ENCODE measurements around the gene RPS15A. TPM values are rescaled to one million over a fixed set of nuclear protein-coding genes. Genes with fewer than 3 reads are reported as not detected.

Gene RPS15A
- total and polyA plus RNA-seq, 2 experiments from 2014 or later, result 588 to 2,370 TPM

GRCh38 chr16:18804540-18804939, 14.4 kb upstream of the RPS15A start:
- Histone ChIP-seq H2AFZ (no peak overlapping the region), H3K27me3 (no peaks in the 10 kb centered on the region), H3K79me2 (peaks cover 13% of the 10 kb centered on the region), H3K9me2 (replicated peaks; ENCODE audit: insufficient read depth) (no peaks in the 10 kb centered on the region), H3K4me2 (no peak overlapping the region), H3K36me3 (replicated peaks; ENCODE audit: insufficient read depth, low read depth) (no peaks in the 10 kb centered on the region), H4K20me1 (ENCODE audit: insufficient read depth, poor library complexity, severe bottlenecking) (peaks cover 10% of the 10 kb centered on the region), H3K4me1 (ENCODE audit: insufficient read depth) (peaks cover 7% of the 10 kb centered on the region), H3K27ac (no peak overlapping the region), H3K4me3 (no peak overlapping the region), H3K9me3 (ENCODE audit: low read depth) (no peaks in the 10 kb centered on the region)
- TF ChIP-seq EZH2phosphoT487 (IDR thresholded peaks at IDR 0.05; ENCODE audit: low read depth, severe bottlenecking, unreplicated experiment) (no peak), EZH2 (IDR thresholded peaks at IDR 0.05; ENCODE audit: borderline replicate concordance) (no peak)
- TF ChIP-seq, protein P1, sequence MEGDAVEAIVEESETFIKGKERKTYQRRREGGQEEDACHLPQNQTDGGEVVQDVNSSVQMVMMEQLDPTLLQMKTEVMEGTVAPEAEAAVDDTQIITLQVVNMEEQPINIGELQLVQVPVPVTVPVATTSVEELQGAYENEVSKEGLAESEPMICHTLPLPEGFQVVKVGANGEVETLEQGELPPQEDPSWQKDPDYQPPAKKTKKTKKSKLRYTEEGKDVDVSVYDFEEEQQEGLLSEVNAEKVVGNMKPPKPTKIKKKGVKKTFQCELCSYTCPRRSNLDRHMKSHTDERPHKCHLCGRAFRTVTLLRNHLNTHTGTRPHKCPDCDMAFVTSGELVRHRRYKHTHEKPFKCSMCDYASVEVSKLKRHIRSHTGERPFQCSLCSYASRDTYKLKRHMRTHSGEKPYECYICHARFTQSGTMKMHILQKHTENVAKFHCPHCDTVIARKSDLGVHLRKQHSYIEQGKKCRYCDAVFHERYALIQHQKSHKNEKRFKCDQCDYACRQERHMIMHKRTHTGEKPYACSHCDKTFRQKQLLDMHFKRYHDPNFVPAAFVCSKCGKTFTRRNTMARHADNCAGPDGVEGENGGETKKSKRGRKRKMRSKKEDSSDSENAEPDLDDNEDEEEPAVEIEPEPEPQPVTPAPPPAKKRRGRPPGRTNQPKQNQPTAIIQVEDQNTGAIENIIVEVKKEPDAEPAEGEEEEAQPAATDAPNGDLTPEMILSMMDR (IDR thresholded peaks at IDR 0.05; ENCODE audit: poor library complexity), result no peak
- DNase-seq (ENCODE audit: low spot score), result no peak
- 54% methylated on average over 3 of the region's 3 CpGs for WGBS (ENCODE audit: low lambda C conversion rate, missing lambda C conversion rate)

DNA sequence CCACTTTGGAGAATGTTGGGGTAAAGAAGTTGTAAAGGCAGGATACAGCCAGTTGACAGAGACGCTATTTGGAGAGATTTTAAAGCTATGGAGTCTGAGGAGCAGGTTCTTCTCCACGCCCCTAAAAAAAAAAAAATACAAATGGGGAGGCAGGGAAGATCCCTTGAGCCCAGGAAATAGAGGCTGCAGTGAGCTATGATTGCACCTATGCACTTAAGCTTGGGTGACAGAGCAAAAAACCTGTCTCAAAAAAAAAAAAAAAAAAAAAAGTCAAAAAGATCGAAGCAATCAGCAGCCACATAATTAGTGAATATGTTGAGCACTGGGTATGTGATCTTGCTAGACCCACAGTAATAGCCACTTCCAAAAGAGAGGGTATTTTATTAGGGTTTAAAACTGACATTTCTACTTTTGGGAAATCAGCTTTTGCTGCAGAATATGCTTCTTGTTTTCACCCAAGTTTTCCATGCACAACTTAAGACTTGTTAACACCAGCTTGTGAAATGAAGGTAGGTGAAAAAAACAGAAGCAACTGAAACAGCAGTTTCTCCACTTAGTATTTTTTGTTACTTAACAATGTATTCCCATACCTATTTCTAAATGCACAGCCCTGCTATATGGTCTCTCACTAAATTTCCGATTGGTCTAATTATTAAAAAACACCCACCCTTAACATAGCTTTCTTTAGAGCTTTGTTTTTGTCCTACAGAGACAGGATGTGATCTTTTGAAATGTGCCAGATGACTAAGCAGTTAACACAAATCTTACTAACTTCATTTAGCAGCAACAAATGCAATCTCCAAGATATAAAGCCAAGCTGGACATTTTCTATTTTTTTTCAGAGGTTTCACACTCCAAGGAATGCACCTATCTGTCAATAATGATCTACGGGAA, 13.7 kb upstream of the RPS15A start:
- Histone ChIP-seq H3K4me3 (no peak overlapping the region), H2AFZ (no peak overlapping the region), H4K20me1 (ENCODE audit: insufficient read depth, poor library complexity, severe bottlenecking) (peaks cover 14% of the 10 kb centered on the region), H3K4me1 (ENCODE audit: insufficient read depth) (peaks cover 13% of the 10 kb centered on the region), H3K9me3 (ENCODE audit: low read depth) (no peaks in the 10 kb centered on the region), H3K36me3 (replicated peaks; ENCODE audit: insufficient read depth, low read depth) (no peaks in the 10 kb centered on the region), H3K79me2 (peaks cover 20% of the 10 kb centered on the region), H3K27me3 (no peaks in the 10 kb centered on the region), H3K9me2 (replicated peaks; ENCODE audit: insufficient read depth) (no peaks in the 10 kb centered on the region), H3K4me2 (no peak overlapping the region), H3K27ac (no peak overlapping the region)
- 91% methylated on average over 5 of the region's 5 CpGs for WGBS (ENCODE audit: low lambda C conversion rate, missing lambda C conversion rate)
- DNase-seq (ENCODE audit: low spot score), result no peak
- TF ChIP-seq EZH2phosphoT487 (IDR thresholded peaks at IDR 0.05; ENCODE audit: low read depth, severe bottlenecking, unreplicated experiment) (no peak), EZH2 (IDR thresholded peaks at IDR 0.05; ENCODE audit: borderline replicate concordance) (no peak)
- TF ChIP-seq, protein P1 (IDR thresholded peaks at IDR 0.05; ENCODE audit: poor library complexity), result no peak

DNA sequence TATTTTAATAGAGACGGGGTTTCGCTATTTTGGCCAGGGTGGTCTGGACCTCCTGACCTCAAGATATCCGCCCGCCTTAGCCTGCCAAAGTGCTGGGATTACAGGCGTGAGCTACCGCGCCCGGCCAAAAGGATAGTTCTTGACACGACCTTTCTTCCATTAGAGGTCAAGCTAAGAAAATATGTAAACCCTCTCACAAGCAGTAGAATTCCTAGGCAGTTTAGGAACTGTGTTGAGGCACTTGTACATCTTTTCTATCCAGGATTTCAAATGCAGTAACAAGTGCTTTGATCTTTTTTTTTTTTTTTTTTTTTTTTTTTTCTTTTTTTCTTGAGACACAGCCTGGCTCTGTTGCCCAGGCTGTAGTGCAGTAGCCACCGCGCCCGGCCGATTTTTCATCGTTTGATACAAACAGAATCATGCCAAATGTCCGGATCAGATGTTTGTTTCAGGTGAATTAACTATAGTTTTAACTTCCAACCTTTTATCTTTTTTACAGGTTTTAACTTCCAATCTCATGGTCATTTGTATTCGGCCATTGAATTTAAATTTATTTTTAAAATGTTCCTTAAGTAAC, 12.7 kb upstream of the RPS15A start:
- H3K4me1 ChIP-seq (ENCODE audit: insufficient read depth), result peaks cover 13% of the 10 kb centered on the region
- peaks cover 30% of the 10 kb centered on the region for H3K79me2 ChIP-seq
- H4K20me1 ChIP-seq (ENCODE audit: insufficient read depth, poor library complexity, severe bottlenecking), result peaks cover 17% of the 10 kb centered on the region
- 95% methylated on average over 16 of the region's 16 CpGs for WGBS (ENCODE audit: low lambda C conversion rate, missing lambda C conversion rate)
- DNase-seq (ENCODE audit: low spot score), result no peak
- H3K27me3 ChIP-seq, result no peaks in the 10 kb centered on the region
- no peak overlapping the region for H2AFZ ChIP-seq
- H3K4me2 ChIP-seq, result no peak overlapping the region
- no peaks in the 10 kb centered on the region for H3K9me3 ChIP-seq (ENCODE audit: low read depth)
- no peaks in the 10 kb centered on the region for H3K9me2 ChIP-seq (replicated peaks; ENCODE audit: insufficient read depth)
- no peak overlapping the region for H3K27ac ChIP-seq
- H3K36me3 ChIP-seq (replicated peaks; ENCODE audit: insufficient read depth, low read depth), result no peaks in the 10 kb centered on the region
- H3K4me3 ChIP-seq, result no peak overlapping the region
- TF ChIP-seq EZH2phosphoT487 (IDR thresholded peaks at IDR 0.05; ENCODE audit: low read depth, severe bottlenecking, unreplicated experiment) (no peak), EZH2 (IDR thresholded peaks at IDR 0.05; ENCODE audit: borderline replicate concordance) (no peak)
- TF ChIP-seq, protein P1 (IDR thresholded peaks at IDR 0.05; ENCODE audit: poor library complexity), result no peak
